ENCODE results near the gene ADAMTS20. TPM values are rescaled to one million over a fixed set of nuclear protein-coding genes. Genes with fewer than 3 reads are reported as not detected.
A peak's percentile ranks its signal among the peaks of the same experiment; 100 is the strongest.

Gene ADAMTS20
- total RNA-seq, 1 experiment from 2014 or later = 1.6 TPM

DNA sequence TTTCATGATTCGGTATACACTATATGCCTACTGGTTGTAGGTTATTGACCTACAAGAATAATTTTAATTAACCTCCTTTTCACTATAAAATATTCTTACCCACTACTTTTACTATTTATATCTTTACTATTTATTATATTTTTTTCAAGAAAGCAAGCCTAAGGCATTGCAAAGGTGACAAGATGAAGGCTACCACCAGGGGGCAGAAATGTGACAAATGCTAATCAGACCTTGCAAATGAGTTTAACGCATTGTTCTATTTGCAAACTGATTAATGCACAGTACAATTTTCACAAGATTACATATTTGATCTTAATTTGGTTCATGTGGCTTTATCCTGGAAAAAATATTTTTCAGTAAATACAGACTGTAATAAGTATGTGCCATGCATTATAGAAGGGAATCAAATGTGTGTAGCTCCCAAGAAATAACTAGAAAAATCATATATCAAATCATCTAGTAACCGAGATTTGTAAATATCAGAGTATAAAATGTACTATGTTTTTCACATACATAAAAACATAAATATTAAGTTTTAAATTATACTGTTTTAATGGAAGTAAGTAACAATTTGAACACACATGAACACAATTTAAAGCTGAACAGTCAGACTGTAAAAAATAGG lies 107.0 kb downstream of the ADAMTS20 start:
- no peaks in the 10 kb centered on the region for H3K9me2 ChIP-seq (replicated peaks; ENCODE audit: low read length)
- no peak overlapping the region for H3K4me3 ChIP-seq (ENCODE audit: low read length)
- no peak overlapping the region for H2AFZ ChIP-seq (ENCODE audit: low read length)
- ChIA-PET POLR2A (ENCODE audit: unreplicated experiment) (no interaction called here), CTCF (interaction anchor here (0.5 kb wide), 1 partner anchor 30 kb away, joined by 4 read pairs; no protein-coding TSS in a partner anchor)
- no peaks in the 10 kb centered on the region for H3K27me3 ChIP-seq (ENCODE audit: low read length)
- H3K36me3 ChIP-seq (ENCODE audit: low read depth, low read length) = no peaks in the 10 kb centered on the region
- no peaks in the 10 kb centered on the region for H3K9me3 ChIP-seq (ENCODE audit: low read length)
- H4K20me1 ChIP-seq (ENCODE audit: low read length) = no peaks in the 10 kb centered on the region
- intact Hi-C loops (cut with micrococcal nuclease) = loop anchor here (2.0 to 10.0 kb wide), 2 partner anchors 94 to 280 kb away; no protein-coding TSS in a partner anchor
- no peak for TF ChIP-seq EZH2phosphoT487 (IDR thresholded peaks at IDR 0.05; ENCODE audit: borderline replicate concordance, low read length)
- TF ChIP-seq, protein P1, sequence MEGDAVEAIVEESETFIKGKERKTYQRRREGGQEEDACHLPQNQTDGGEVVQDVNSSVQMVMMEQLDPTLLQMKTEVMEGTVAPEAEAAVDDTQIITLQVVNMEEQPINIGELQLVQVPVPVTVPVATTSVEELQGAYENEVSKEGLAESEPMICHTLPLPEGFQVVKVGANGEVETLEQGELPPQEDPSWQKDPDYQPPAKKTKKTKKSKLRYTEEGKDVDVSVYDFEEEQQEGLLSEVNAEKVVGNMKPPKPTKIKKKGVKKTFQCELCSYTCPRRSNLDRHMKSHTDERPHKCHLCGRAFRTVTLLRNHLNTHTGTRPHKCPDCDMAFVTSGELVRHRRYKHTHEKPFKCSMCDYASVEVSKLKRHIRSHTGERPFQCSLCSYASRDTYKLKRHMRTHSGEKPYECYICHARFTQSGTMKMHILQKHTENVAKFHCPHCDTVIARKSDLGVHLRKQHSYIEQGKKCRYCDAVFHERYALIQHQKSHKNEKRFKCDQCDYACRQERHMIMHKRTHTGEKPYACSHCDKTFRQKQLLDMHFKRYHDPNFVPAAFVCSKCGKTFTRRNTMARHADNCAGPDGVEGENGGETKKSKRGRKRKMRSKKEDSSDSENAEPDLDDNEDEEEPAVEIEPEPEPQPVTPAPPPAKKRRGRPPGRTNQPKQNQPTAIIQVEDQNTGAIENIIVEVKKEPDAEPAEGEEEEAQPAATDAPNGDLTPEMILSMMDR (conservative IDR thresholded peaks at IDR 0.05; ENCODE audit: low read depth, low read length) = peak; percentile 82
- no peaks in the 10 kb centered on the region for H3F3A ChIP-seq (ENCODE audit: low read length, unreplicated experiment)
- H3K9ac ChIP-seq (ENCODE audit: low read length) = no peak overlapping the region
- no peak overlapping the region for H3K27ac ChIP-seq (ENCODE audit: low read length)
- no TSS peak for BruUV-seq (replicated peaks)
- no peaks in the 10 kb centered on the region for H3K4me1 ChIP-seq (ENCODE audit: insufficient read depth, low read length)
- DNase-seq (peak; percentile 74), ATAC-seq (peak; percentile 54; the same call in 1 of the 2 replicates)
- no peak overlapping the region for H3K4me2 ChIP-seq (ENCODE audit: low read length)
- no peaks in the 10 kb centered on the region for H3K79me2 ChIP-seq (ENCODE audit: low read length)

DNA sequence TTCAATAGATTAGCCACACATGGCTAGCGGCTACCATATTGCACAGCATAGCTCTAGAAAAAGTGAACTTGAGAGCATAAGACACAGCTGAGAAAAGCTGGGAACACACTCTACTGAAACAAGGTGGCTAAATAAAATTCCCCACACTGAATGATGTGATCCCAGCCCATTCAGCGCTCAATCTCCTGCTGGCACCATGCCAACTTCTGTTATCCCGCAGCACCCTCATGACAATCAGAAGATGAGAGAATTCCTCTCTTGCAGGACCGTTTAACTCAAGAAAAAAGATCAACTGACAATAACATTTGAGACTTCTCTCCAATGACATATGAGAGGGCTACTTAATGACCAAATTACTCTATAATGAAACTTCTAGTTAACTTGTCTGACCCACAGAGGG lies 115.4 kb downstream of the ADAMTS20 start:
- no peaks in the 10 kb centered on the region for H3K27me3 ChIP-seq (ENCODE audit: low read length)
- ATAC-seq (no peak), DNase-seq (no peak)
- H3K27ac ChIP-seq (ENCODE audit: low read length) = no peak overlapping the region
- POLR2A ChIA-PET (ENCODE audit: unreplicated experiment) = no interaction called here
- TF ChIP-seq EZH2 (IDR thresholded peaks at IDR 0.05; ENCODE audit: low read length, unreplicated experiment) (no peak), EZH2phosphoT487 (IDR thresholded peaks at IDR 0.05; ENCODE audit: borderline replicate concordance, low read length) (no peak)
- TF ChIP-seq, protein P1 (conservative IDR thresholded peaks at IDR 0.05; ENCODE audit: low read depth, low read length) = no peak
- CTCF ChIA-PET = no interaction called here
- no peak overlapping the region for H3K9ac ChIP-seq (ENCODE audit: low read length)
- no peaks in the 10 kb centered on the region for H3K4me1 ChIP-seq (ENCODE audit: insufficient read depth, low read length)
- no peaks in the 10 kb centered on the region for H3F3A ChIP-seq (ENCODE audit: low read length, unreplicated experiment)
- no peaks in the 10 kb centered on the region for H3K79me2 ChIP-seq (ENCODE audit: low read length)
- no peak overlapping the region for H3K4me2 ChIP-seq (ENCODE audit: low read length)
- BruUV-seq (replicated peaks) = no TSS peak
- no peaks in the 10 kb centered on the region for H4K20me1 ChIP-seq (ENCODE audit: low read length)
- no peak overlapping the region for H2AFZ ChIP-seq (ENCODE audit: low read length)
- H3K4me3 ChIP-seq (ENCODE audit: low read length) = no peak overlapping the region
- no peaks in the 10 kb centered on the region for H3K9me3 ChIP-seq (ENCODE audit: low read length)
- H3K9me2 ChIP-seq (replicated peaks; ENCODE audit: low read length) = no peaks in the 10 kb centered on the region
- no peaks in the 10 kb centered on the region for H3K36me3 ChIP-seq (ENCODE audit: low read depth, low read length)
- intact Hi-C loops (cut with micrococcal nuclease) = no loop called here

DNA sequence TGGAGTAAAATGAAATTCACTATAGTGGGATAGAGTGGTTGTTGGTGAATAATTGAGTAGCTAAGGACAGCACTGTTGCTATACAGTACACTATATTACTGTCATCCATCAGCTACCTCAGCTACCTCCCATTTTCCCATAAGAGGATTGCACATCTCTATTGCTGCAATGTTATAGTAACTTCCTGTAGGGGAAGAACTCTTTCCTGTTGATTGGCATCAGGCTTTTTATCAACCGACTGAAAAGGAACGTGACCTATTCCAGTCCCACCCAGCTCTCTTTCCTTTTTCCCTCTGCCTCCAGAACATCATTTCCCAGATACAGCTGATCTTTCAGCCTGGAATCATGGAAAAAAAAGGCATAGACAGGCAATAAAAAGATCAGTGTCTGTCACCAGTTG lies 117.4 kb downstream of the ADAMTS20 start:
- no peaks in the 10 kb centered on the region for H3K9me2 ChIP-seq (replicated peaks; ENCODE audit: low read length)
- H3K4me1 ChIP-seq (ENCODE audit: insufficient read depth, low read length) = no peaks in the 10 kb centered on the region
- no peaks in the 10 kb centered on the region for H3F3A ChIP-seq (ENCODE audit: low read length, unreplicated experiment)
- DNase-seq (no peak), ATAC-seq (no peak)
- TF ChIP-seq, protein P1 (conservative IDR thresholded peaks at IDR 0.05; ENCODE audit: low read depth, low read length) = no peak
- TF ChIP-seq EZH2phosphoT487 (IDR thresholded peaks at IDR 0.05; ENCODE audit: borderline replicate concordance, low read length) = no peak
- no peak for TF ChIP-seq EZH2 (IDR thresholded peaks at IDR 0.05; ENCODE audit: low read length, unreplicated experiment)
- no peak overlapping the region for H3K27ac ChIP-seq (ENCODE audit: low read length)
- POLR2A ChIA-PET (ENCODE audit: unreplicated experiment) = no interaction called here
- H3K9me3 ChIP-seq (ENCODE audit: low read length) = no peaks in the 10 kb centered on the region
- intact Hi-C loops (cut with micrococcal nuclease) = no loop called here
- no peak overlapping the region for H2AFZ ChIP-seq (ENCODE audit: low read length)
- H3K36me3 ChIP-seq (ENCODE audit: low read depth, low read length) = 0 out of 2 replicates have a peak, but pooled peaks cover 2% of the 10 kb centered on the region
- CTCF ChIA-PET = no interaction called here
- H3K4me2 ChIP-seq (ENCODE audit: low read length) = no peak overlapping the region
- no peak overlapping the region for H3K4me3 ChIP-seq (ENCODE audit: low read length)
- no peaks in the 10 kb centered on the region for H3K27me3 ChIP-seq (ENCODE audit: low read length)
- H3K79me2 ChIP-seq (ENCODE audit: low read length) = no peaks in the 10 kb centered on the region
- no TSS peak for BruUV-seq (replicated peaks)
- no peak overlapping the region for H3K9ac ChIP-seq (ENCODE audit: low read length)
- no peaks in the 10 kb centered on the region for H4K20me1 ChIP-seq (ENCODE audit: low read length)

Measured in PC-3 (cell line).